SK-N-SH (cell line): ENCODE data around the gene NRIP1.

Experiments used
- EP300 ChIP-seq, 2 experiments: IDR thresholded peaks; 2 replicates each; pipeline versions ENCODE4 v1.4.0 to v1.6.1; 2012; ENCODE audit warnings: borderline replicate concordance in 1 of 2, low read depth in 1 of 2, low read length in 1 of 2
- TF ChIP-seq, protein P1 (sequence below): fragments of 200-600 bp; sonication (generic); IDR thresholded peaks from 2 replicates; pipeline ENCODE4 v1.6.1; 2017; ENCODE audit warnings: antibody characterized with exemption, mild to moderate bottlenecking, moderate library complexity

DNA sequence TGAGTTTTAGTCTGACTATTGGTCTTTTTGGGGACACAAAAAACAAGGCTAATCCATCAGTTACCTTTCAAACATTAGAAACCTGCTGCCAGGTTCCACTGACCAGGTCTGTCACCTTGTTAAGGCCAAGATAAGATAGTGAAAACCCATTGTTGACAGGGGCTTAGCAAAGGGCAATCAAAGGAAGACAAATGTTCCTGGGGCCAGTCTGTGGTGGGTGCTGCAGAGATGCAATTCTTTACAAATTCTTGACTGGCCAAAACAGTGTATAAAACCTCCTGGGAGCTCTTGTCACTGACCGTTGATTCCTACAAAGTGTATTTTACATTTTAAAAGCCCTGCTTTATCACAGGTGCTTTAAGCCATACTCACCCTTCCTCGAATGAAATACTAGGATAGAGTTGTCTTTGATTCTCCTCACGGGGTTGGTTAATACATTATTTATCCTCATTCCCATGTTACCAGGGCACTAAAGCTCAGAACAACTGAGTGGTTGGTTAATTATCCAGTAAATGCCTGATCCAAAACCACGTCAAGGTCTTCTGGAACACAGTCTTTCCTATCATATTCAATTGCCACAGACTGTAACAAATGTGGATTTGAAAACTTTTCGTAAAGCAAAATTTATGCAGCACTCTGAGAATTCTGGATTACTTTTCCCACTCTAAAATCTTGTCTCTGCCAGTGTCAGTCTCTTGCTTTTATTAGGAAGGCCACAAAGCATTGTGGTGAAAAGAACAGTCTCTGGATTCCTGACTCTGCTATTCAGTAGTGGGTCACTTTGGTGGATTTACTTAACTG lies 77.2 kb downstream of the NRIP1 start:
- TF ChIP-seq, protein P1, sequence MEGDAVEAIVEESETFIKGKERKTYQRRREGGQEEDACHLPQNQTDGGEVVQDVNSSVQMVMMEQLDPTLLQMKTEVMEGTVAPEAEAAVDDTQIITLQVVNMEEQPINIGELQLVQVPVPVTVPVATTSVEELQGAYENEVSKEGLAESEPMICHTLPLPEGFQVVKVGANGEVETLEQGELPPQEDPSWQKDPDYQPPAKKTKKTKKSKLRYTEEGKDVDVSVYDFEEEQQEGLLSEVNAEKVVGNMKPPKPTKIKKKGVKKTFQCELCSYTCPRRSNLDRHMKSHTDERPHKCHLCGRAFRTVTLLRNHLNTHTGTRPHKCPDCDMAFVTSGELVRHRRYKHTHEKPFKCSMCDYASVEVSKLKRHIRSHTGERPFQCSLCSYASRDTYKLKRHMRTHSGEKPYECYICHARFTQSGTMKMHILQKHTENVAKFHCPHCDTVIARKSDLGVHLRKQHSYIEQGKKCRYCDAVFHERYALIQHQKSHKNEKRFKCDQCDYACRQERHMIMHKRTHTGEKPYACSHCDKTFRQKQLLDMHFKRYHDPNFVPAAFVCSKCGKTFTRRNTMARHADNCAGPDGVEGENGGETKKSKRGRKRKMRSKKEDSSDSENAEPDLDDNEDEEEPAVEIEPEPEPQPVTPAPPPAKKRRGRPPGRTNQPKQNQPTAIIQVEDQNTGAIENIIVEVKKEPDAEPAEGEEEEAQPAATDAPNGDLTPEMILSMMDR, result no peak
- TF ChIP-seq EP300 (IDR thresholded peaks at IDR 0.05; ENCODE audit: borderline replicate concordance in 1 of 2, low read depth in 1 of 2, low read length in 1 of 2), result no peak
